ENCODE results near the gene BRSK2. TPM values are rescaled to one million over a fixed set of nuclear protein-coding genes. Genes with fewer than 3 reads are reported as not detected.

Gene BRSK2
- total RNA-seq, 4 donors from 2014 or later = 0.24 to 0.81 TPM; not detected in 2

DNA sequence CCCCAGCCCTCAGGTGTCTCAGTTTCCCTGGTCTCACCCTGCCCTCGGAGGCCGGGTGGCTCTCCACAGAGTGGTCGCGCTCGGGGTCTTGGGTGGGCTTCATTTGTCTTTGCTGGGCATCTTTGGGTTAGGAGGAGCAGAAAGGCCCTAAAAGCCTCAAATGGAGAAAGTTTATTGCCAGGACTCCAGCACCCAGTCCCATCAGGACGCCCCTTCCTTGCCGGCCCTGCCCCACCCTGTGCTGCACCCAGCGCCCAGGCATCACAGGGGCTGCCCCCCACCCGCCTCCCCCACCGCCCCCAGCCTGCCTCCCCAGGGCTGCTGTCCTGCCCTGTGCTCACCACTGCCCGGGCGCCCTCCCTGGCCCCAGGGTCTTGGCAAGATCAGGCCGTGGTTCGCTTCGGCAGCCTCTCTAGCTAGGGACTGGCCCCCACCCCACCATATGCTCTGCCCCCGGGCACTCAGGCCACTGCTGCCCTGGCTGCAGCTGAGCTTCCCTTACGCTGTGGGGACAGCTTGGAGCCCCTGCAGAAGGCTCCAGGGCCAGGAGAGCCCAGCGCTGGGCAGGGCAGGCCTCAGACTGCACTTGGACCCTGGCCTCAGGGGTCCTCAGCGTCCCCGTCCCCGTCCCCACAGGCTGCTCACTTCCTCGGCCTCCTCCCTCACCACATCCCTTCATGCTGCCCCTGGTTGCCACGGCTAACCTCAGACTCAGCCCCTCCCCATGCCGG lies 65.5 kb downstream of the BRSK2 start:
- DNase-seq = no peak
- H3K27me3 ChIP-seq = peaks cover 0 to 19% (median 2%) of the 10 kb centered on the region in 3 donors
- no peak overlapping the region for H3K27ac ChIP-seq
- ATAC-seq = no peak
- no peaks in the 10 kb centered on the region for H3K9me3 ChIP-seq
- peaks cover 0 to 5% of the 10 kb centered on the region in 2 donors for H3K4me1 ChIP-seq
- intact Hi-C loops (cut with DNase I; ENCODE audit: low total_unique reads) (no loop called here), in situ Hi-C loops (cut with MboI; ENCODE audit: low sequenced_read_pairs in 4 of 4) (no loop called here)
- no peak overlapping the region for H3K4me3 ChIP-seq
- H3K36me3 ChIP-seq = no peaks in the 10 kb centered on the region
- TF ChIP-seq POLR2A (IDR thresholded peaks at IDR 0.05) = no peak
- TF ChIP-seq, protein P1, sequence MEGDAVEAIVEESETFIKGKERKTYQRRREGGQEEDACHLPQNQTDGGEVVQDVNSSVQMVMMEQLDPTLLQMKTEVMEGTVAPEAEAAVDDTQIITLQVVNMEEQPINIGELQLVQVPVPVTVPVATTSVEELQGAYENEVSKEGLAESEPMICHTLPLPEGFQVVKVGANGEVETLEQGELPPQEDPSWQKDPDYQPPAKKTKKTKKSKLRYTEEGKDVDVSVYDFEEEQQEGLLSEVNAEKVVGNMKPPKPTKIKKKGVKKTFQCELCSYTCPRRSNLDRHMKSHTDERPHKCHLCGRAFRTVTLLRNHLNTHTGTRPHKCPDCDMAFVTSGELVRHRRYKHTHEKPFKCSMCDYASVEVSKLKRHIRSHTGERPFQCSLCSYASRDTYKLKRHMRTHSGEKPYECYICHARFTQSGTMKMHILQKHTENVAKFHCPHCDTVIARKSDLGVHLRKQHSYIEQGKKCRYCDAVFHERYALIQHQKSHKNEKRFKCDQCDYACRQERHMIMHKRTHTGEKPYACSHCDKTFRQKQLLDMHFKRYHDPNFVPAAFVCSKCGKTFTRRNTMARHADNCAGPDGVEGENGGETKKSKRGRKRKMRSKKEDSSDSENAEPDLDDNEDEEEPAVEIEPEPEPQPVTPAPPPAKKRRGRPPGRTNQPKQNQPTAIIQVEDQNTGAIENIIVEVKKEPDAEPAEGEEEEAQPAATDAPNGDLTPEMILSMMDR (IDR thresholded peaks at IDR 0.05 in 4 of 5, conservative IDR thresholded peaks at IDR 0.05 in 1 of 5) = no peak

DNA sequence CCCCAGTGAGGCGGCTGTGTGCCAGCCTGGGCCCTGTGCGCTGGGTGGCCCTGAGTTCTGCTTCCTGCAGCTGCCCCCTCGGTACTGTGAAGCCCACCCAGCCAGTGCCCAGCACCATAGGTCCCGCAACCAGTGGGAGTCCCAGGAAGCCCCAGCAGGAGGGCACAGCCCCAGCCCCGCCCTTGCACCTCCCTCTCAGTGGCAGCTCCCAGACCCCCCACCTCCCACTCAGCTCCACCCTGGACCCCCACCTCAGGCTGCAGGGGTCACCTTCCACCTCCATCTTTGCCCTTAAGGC lies 66.0 kb downstream of the BRSK2 start:
- TF ChIP-seq, protein P1 (IDR thresholded peaks at IDR 0.05 in 4 of 5, conservative IDR thresholded peaks at IDR 0.05 in 1 of 5) = no peak
- TF ChIP-seq POLR2A (IDR thresholded peaks at IDR 0.05) = no peak
- Histone ChIP-seq H3K9me3 (no peaks in the 10 kb centered on the region), H3K4me1 (peaks cover 0 to 5% of the 10 kb centered on the region in 2 donors), H3K27ac (no peak overlapping the region), H3K36me3 (no peaks in the 10 kb centered on the region), H3K27me3 (peaks cover 0 to 14% (median 2%) of the 10 kb centered on the region in 3 donors), H3K4me3 (no peak overlapping the region)
- DNase-seq (no peak), ATAC-seq (no peak)
- in situ Hi-C loops (cut with MboI; ENCODE audit: low sequenced_read_pairs in 4 of 4) (no loop called here), intact Hi-C loops (cut with DNase I; ENCODE audit: low total_unique reads) (no loop called here)

DNA sequence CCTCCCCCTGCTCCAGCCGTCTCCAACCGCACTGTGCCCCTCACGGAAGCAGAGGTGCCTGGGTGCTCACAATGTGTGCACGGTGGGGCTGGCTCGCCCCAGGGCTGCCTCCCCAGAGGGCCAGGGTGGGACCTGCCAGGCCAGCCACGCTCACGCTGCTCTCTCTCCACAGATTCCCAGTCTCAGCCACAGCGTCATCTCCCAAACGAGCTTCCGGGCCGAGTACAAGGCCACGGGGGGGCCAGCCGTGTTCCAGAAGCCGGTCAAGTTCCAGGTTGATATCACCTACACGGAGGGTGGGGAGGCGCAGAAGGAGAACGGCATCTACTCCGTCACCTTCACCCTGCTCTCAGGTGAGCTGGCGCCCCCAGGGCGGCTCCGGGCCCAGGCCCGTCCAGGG lies 66.4 kb downstream of the BRSK2 start:
- intact Hi-C loops (cut with DNase I; ENCODE audit: low total_unique reads) = no loop called here
- peaks cover 0 to 5% of the 10 kb centered on the region in 2 donors for H3K4me1 ChIP-seq

DNA sequence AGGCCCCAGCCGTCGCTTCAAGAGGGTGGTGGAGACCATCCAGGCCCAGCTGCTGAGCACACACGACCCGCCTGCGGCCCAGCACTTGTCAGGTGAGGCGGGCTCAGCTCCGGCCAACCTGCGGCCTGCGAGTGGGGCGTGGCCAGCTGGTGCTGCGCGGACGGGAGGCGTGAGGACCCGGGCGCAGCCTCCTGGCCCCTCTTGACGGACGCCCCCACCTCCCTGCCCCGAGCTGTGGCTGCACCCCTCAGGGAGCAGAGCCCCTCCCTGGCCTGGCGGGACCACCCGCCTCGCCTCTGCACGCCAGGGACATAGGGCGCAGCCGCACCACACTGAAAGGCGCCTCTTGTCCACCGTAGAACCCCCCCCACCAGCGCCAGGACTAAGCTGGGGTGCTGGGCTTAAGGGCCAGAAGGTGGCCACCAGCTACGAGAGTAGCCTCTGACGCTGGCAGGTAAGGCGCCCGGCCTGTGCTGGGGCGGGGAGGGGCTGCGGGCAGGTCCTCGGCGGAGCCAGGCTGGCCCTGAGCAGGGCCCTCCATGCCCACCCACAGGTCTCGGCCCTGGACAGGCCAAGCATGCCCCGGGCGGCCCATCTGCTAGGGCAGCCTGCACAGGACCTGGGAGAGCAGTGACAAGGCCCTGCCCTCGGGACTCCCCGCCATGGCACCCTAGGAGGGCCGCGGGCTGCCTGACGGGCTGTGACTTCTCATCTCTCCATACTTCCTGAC lies 67.0 kb downstream of the BRSK2 start:
- no peak for ATAC-seq
- intact Hi-C loops (cut with DNase I; ENCODE audit: low total_unique reads) (no loop called here), in situ Hi-C loops (cut with MboI; ENCODE audit: low sequenced_read_pairs in 4 of 4) (no loop called here)
- Histone ChIP-seq H3K4me1 (peaks cover 0 to 5% of the 10 kb centered on the region in 2 donors), H3K9me3 (no peaks in the 10 kb centered on the region), H3K27ac (no peak overlapping the region), H3K36me3 (no peaks in the 10 kb centered on the region), H3K27me3 (peaks cover 0 to 6% (median 2%) of the 10 kb centered on the region in 3 donors), H3K4me3 (no peak overlapping the region)
- TF ChIP-seq, protein P1 (IDR thresholded peaks at IDR 0.05 in 4 of 5, conservative IDR thresholded peaks at IDR 0.05 in 1 of 5) = no peak
- no peak for TF ChIP-seq POLR2A (IDR thresholded peaks at IDR 0.05)
- DNase-seq = no peak

More for the DNA sequence above, 66.4 kb downstream of the BRSK2 start:
- in situ Hi-C loops (cut with MboI; ENCODE audit: low sequenced_read_pairs in 4 of 4) = no loop called here
- Histone ChIP-seq H3K4me3 (no peak overlapping the region), H3K27me3 (peaks cover 0 to 9% (median 2%) of the 10 kb centered on the region in 3 donors), H3K27ac (no peak overlapping the region), H3K36me3 (no peaks in the 10 kb centered on the region), H3K9me3 (no peaks in the 10 kb centered on the region)
- TF ChIP-seq, protein P1 (IDR thresholded peaks at IDR 0.05 in 4 of 5, conservative IDR thresholded peaks at IDR 0.05 in 1 of 5) = no peak
- no peak for TF ChIP-seq POLR2A (IDR thresholded peaks at IDR 0.05)
- ATAC-seq = no peak
- no peak for DNase-seq
